SU-DHL-6 (cell line): Measurements from ENCODE around the gene TPP1.

Source experiments
- H2AFZ ChIP-seq: fragments of 200-600 bp; sonication (generic); 2 replicates; pipeline ENCODE4 v1.6.1; 2014; ENCODE audit warnings: low read depth, mild to moderate bottlenecking, moderate library complexity, mixed read lengths, antibody characterized with exemption, low read length; ENCODE audit not compliant: severe bottlenecking
- H3F3A ChIP-seq: fragments of 200-600 bp; shearing (Covaris generic); 2 replicates; pipeline ENCODE4 v1.6.0; 2016; ENCODE audit warnings: antibody characterized with exemption, mild to moderate bottlenecking; ENCODE audit not compliant: insufficient read depth
- H3K27ac ChIP-seq: fragments of 200-600 bp; sonication (generic); 2 replicates; pipeline ENCODE4 v1.5.1; 2016; ENCODE audit warnings: low read depth, mild to moderate bottlenecking, low read length, moderate library complexity, mixed read lengths
- H3K27me3 ChIP-seq: fragments of 200-600 bp; sonication (generic), shearing (Covaris generic); 2 replicates; pipeline ENCODE4 v1.6.0; 2014; ENCODE audit warnings: mild to moderate bottlenecking, low read length
- H3K36me3 ChIP-seq: fragments of 200-600 bp; sonication (generic); 2 replicates; pipeline ENCODE4 v1.6.1; 2014; ENCODE audit warnings: mild to moderate bottlenecking, low read length, mixed read lengths
- H3K4me2 ChIP-seq: fragments of 300-600, 200-600 bp; shearing (Covaris generic), sonication (generic); 2 replicates; pipeline ENCODE4 v1.6.0; 2014; ENCODE audit warnings: low read length, low read depth, mild to moderate bottlenecking; ENCODE audit not compliant: poor library complexity, severe bottlenecking
- H3K4me3 ChIP-seq: fragments of 200-600 bp; sonication (generic); 2 replicates; pipeline ENCODE4 v1.5.1; 2014; ENCODE audit warnings: antibody characterized with exemption, low read length, mild to moderate bottlenecking, mixed read lengths; ENCODE audit not compliant: insufficient read depth, poor library complexity, severe bottlenecking
- H3K79me2 ChIP-seq: fragments of 200-600 bp; sonication (generic); 2 replicates; pipeline ENCODE4 v1.6.1; 2014; ENCODE audit warnings: mild to moderate bottlenecking, low read length, moderate library complexity; ENCODE audit not compliant: insufficient read depth
- H3K9ac ChIP-seq: fragments of 200-600 bp; sonication (generic); 2 replicates; pipeline ENCODE4 v1.7.0; 2014; ENCODE audit warnings: mild to moderate bottlenecking, low read length
- H3K9me2 ChIP-seq: fragments of 200-600 bp; sonication (generic); replicated peaks from 2 replicates; pipeline ENCODE4 v1.6.1; 2014; ENCODE audit warnings: low read length; ENCODE audit not compliant: insufficient read depth
- H3K9me3 ChIP-seq: fragments of 200-600 bp; sonication (generic); 2 replicates; pipeline ENCODE4 v1.6.1; 2014; ENCODE audit warnings: low read length, mixed read lengths; ENCODE audit not compliant: insufficient read depth
- H4K20me1 ChIP-seq: fragments of 200-600 bp; sonication (generic); 2 replicates; pipeline ENCODE4 v1.6.1; 2014; ENCODE audit warnings: low read depth, mild to moderate bottlenecking, antibody characterized with exemption, low read length, moderate library complexity, mixed read lengths
- EZH2phosphoT487 ChIP-seq: fragments of 200-600 bp; sonication (generic), shearing (Covaris generic); conservative IDR thresholded peaks from 2 replicates; pipeline ENCODE4 v1.6.1; 2018; ENCODE audit warnings: mild to moderate bottlenecking, antibody characterized with exemption, low read length, moderate library complexity, mixed read lengths
- TF ChIP-seq, protein P1 (sequence below): fragments of 200-600 bp; sonication (generic); IDR thresholded peaks from one replicate; pipeline ENCODE4 v1.5.1; 2017; ENCODE audit warnings: antibody characterized with exemption, mild to moderate bottlenecking, low read length, moderate library complexity; ENCODE audit not compliant: insufficient read depth, poor library complexity, severe bottlenecking

Gene TPP1

GRCh38 chr11:6628526-6628925 is 9.3 kb upstream of the TPP1 start:
- Histone ChIP-seq H3F3A (no peaks in the 10 kb centered on the region), H3K9ac (no peak overlapping the region), H3K36me3 (no peaks in the 10 kb centered on the region), H3K27me3 (no peaks in the 10 kb centered on the region), H3K4me2 (no peak overlapping the region), H2AFZ (no peak overlapping the region), H3K9me3 (no peaks in the 10 kb centered on the region), H4K20me1 (no peaks in the 10 kb centered on the region), H3K79me2 (no peaks in the 10 kb centered on the region), H3K9me2 (no peaks in the 10 kb centered on the region), H3K4me3 (no peak overlapping the region), H3K27ac (no peak overlapping the region)
- TF ChIP-seq EZH2phosphoT487: no peak
- TF ChIP-seq, protein P1, sequence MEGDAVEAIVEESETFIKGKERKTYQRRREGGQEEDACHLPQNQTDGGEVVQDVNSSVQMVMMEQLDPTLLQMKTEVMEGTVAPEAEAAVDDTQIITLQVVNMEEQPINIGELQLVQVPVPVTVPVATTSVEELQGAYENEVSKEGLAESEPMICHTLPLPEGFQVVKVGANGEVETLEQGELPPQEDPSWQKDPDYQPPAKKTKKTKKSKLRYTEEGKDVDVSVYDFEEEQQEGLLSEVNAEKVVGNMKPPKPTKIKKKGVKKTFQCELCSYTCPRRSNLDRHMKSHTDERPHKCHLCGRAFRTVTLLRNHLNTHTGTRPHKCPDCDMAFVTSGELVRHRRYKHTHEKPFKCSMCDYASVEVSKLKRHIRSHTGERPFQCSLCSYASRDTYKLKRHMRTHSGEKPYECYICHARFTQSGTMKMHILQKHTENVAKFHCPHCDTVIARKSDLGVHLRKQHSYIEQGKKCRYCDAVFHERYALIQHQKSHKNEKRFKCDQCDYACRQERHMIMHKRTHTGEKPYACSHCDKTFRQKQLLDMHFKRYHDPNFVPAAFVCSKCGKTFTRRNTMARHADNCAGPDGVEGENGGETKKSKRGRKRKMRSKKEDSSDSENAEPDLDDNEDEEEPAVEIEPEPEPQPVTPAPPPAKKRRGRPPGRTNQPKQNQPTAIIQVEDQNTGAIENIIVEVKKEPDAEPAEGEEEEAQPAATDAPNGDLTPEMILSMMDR: no peak

DNA sequence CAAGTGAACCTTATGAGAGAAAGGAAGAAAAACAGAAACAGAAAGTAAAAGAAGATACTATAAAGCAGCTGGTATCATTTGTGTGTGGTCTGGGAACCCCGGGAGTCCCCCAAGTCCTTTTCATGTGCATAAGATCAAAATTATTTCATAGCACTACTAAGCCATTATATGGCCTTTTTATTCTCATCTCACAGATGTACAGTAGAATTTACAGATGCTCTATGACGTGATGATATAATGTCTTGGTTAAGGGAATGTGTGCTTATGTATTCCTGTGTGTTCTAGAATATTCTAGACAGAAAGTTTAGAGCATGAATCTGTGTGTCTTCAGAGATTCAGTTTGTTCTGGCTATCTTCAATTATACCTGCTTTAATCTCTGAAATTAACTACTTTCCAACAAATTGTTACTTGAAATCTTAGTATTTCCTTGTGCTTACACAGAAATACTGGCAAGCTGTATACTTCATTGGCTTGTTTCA is 8.6 kb upstream of the TPP1 start:
- H3F3A ChIP-seq: no peaks in the 10 kb centered on the region
- no peaks in the 10 kb centered on the region for H3K9me2 ChIP-seq
- no peaks in the 10 kb centered on the region for H3K9me3 ChIP-seq
- TF ChIP-seq, protein P1: no peak
- TF ChIP-seq EZH2phosphoT487: no peak
- no peaks in the 10 kb centered on the region for H3K36me3 ChIP-seq
- H3K27me3 ChIP-seq: no peaks in the 10 kb centered on the region
- no peak overlapping the region for H3K27ac ChIP-seq
- no peak overlapping the region for H3K9ac ChIP-seq
- peak overlapping the region; percentile 1 for H3K4me2 ChIP-seq
- H2AFZ ChIP-seq: no peak overlapping the region
- no peak overlapping the region for H3K4me3 ChIP-seq
- H4K20me1 ChIP-seq: no peaks in the 10 kb centered on the region
- no peaks in the 10 kb centered on the region for H3K79me2 ChIP-seq

DNA sequence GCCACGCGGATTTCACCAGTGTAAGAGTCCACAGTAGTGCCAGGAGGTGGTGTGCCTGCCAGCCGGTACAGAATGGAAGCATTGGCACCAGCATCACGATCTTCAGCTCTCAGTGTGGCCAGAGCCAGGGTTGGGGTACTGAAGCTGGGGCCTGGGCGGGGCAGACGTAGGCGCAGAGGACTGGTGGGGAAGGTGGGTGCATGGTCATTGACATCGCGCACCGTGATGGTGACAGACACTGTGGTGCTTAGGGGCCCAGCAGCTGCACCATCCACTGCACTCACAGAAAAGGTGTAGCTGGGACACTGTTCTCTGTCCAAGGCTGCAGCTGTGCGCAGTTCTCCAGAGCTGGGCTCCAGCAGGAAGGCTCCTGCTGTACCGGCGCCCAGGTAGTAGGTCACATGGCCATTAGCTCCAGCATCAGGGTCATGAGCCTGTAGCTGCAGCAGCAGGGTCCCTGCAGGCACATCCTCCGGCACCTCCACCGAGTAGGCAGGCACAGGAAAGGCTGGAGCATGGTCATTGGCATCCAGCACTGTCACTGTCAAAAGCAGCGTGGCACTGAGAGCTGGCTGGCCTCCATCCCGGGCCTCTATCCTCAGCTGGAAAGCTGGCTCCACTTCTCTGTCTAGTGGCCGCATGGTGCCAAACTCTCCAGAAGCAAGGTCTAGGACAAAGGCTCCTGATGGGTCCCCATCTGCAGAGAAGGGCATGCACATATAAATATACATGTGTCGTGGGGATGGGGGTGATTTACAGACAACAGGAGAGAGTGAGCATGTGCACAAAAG is 7.9 kb upstream of the TPP1 start:
- Histone ChIP-seq H3K79me2 (no peaks in the 10 kb centered on the region), H3K9ac (no peak overlapping the region), H3K9me3 (no peaks in the 10 kb centered on the region), H3F3A (no peaks in the 10 kb centered on the region), H3K9me2 (no peaks in the 10 kb centered on the region), H2AFZ (no peak overlapping the region), H3K27ac (no peak overlapping the region), H4K20me1 (no peaks in the 10 kb centered on the region), H3K36me3 (no peaks in the 10 kb centered on the region), H3K4me2 (peak overlapping the region; percentile 1), H3K27me3 (no peaks in the 10 kb centered on the region), H3K4me3 (no peak overlapping the region)
- TF ChIP-seq, protein P1: no peak
- TF ChIP-seq EZH2phosphoT487: no peak
